PFSK-1 (cell line): ENCODE results near the gene GRK1.

ENCODE experiments used
- FOXP2 ChIP-seq: optimal IDR thresholded peaks from 2 replicates; pipeline ENCODE3; 2011; ENCODE audit warnings: borderline replicate concordance, control low read depth, inconsistent platforms; ENCODE audit not compliant: insufficient read depth; ENCODE audit errors: extremely low read length, extremely low read depth
- POLR2AphosphoS5 ChIP-seq: IDR thresholded peaks from 2 replicates; pipeline ENCODE4 v1.6.1; 2012; ENCODE audit warnings: low read depth, mild to moderate bottlenecking, control low read depth, low read length, moderate library complexity
- REST ChIP-seq, 2 experiments: IDR thresholded peaks; 2 replicates each; pipeline versions ENCODE4 v1.6.1 to v1.8.0; 2011 to 2012; ENCODE audit warnings: low read depth in 2 of 2, low read length in 2 of 2, control low read depth in 1 of 2, inconsistent platforms in 1 of 2, mild to moderate bottlenecking in 1 of 2, moderate library complexity in 1 of 2; ENCODE audit not compliant: insufficient read depth in 1 of 2
- SIN3A ChIP-seq: IDR thresholded peaks from 2 replicates; pipeline ENCODE4 v1.6.1; 2012; ENCODE audit warnings: mild to moderate bottlenecking, low read length, moderate library complexity, borderline replicate concordance; ENCODE audit not compliant: insufficient read depth
- TAF1 ChIP-seq: IDR thresholded peaks from 2 replicates; pipeline ENCODE4 v1.6.1; 2012; ENCODE audit warnings: low read length, control low read depth, borderline replicate concordance; ENCODE audit not compliant: insufficient read depth

Gene GRK1

GRCh38 chr13:113783200-113783881 is 116.3 kb downstream of the GRK1 start:
- no peak for TF ChIP-seq SIN3A
- no peak for TF ChIP-seq REST (IDR thresholded peaks at IDR 0.05; ENCODE audit: insufficient read depth in 1 of 2, low read depth in 2 of 2, low read length in 2 of 2)
- TF ChIP-seq FOXP2: no peak
- TF ChIP-seq POLR2AphosphoS5: no peak
- no peak for TF ChIP-seq TAF1

DNA sequence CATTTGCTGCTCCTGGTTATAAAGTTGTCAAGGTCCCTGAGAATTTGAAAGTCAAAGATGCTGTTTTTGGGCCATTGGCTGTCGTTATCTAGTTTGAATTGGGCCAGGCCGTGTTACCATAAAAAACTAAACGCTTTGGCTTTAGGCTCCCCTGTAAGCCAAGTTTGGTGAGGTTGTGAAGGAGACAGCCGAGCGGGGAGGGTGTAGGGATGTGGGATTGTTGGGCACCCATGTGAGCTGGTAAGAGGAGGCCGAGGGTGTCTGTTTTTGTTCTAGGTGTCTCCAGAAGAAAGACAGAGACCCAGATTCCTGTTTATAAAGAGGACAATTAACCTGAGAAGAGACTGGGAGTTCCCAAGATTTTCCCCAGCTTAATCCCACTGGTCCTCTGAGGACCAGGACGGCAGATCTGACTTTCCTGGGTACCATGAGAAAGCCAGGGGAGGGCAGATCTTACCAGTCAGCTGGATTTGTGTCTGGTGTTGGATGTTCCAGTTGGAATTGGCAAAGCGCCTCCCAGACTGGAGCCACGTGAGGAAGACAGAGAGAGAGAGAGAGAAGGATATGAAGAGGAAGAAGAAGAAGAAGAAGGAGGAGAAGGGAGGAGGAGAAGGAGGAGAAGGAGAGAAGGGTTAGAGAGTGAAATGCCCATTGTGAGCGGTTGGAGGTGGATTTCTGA is 117.1 kb downstream of the GRK1 start:
- TF ChIP-seq POLR2AphosphoS5 (no peak), FOXP2 (no peak)

GRCh38 chr13:113784645-113785024 is 117.6 kb downstream of the GRK1 start:
- TF ChIP-seq POLR2AphosphoS5 (no peak), SIN3A (no peak), FOXP2 (no peak), REST (IDR thresholded peaks at IDR 0.05; ENCODE audit: insufficient read depth in 1 of 2, low read depth in 2 of 2, low read length in 2 of 2) (no peak), TAF1 (no peak)

- TF ChIP-seq POLR2AphosphoS5 (no peak), REST (IDR thresholded peaks at IDR 0.05; ENCODE audit: insufficient read depth in 1 of 2, low read depth in 2 of 2, low read length in 2 of 2) (no peak), TAF1 (no peak), SIN3A (no peak), FOXP2 (no peak)
Measured at GRCh38 chr13:113785051-113786010, 118.3 kb downstream of the GRK1 start.

GRCh38 chr13:113786262-113786841 is 119.3 kb downstream of the GRK1 start:
- TF ChIP-seq TAF1 (no peak), REST (IDR thresholded peaks at IDR 0.05; ENCODE audit: insufficient read depth in 1 of 2, low read depth in 2 of 2, low read length in 2 of 2) (no peak), FOXP2 (no peak), SIN3A (no peak), POLR2AphosphoS5 (no peak)
